ENCODE results near the gene CORO1C. TPM values are rescaled to one million over a fixed set of nuclear protein-coding genes. Genes with fewer than 3 reads are reported as not detected.

The CORO1C gene
- total and polyA plus RNA-seq, 4 donors, result 23.2 to 58.6 (median 41.9) TPM

GRCh38 chr12:108643941-108644810 lies 87.1 kb downstream of the CORO1C start:
- H3K27me3 ChIP-seq (ENCODE audit: control insufficient read depth in 4 of 4, insufficient read depth in 4 of 4, low read length in 3 of 4), result no peaks in the 10 kb centered on the region
- peak overlapping the region; percentile 1 to 14 for H3K27ac ChIP-seq (ENCODE audit: low read depth in 1 of 2, low read length in 2 of 2)
- H3K4me3 ChIP-seq (ENCODE audit: low read depth in 1 of 3, low read length in 3 of 3), result no peak overlapping the region
- no peak for DNase-seq (ENCODE audit: low spot score)
- WGBS, result 58% methylated on average over 18 of the region's 18 CpGs
- H3K9ac ChIP-seq (ENCODE audit: low read depth in 1 of 2, low read length in 2 of 2), result no peak overlapping the region
- peaks cover under 1 to 22% (median 10%) of the 10 kb centered on the region in 4 donors for H3K36me3 ChIP-seq (ENCODE audit: control insufficient read depth in 4 of 4, insufficient read depth in 3 of 4, low read depth in 1 of 4, low read length in 3 of 4)
- no peaks in the 10 kb centered on the region for H3K9me3 ChIP-seq (ENCODE audit: control insufficient read depth in 4 of 4, low read length in 3 of 4)
- TF ChIP-seq JUND (IDR thresholded peaks at IDR 0.05) (peak; percentile 51 to 87), EGR1 (IDR thresholded peaks at IDR 0.05; ENCODE audit: low read depth in 2 of 2) (no peak), MAX (IDR thresholded peaks at IDR 0.05) (no peak), FOXA1 (IDR thresholded peaks at IDR 0.05) (no peak), HNF4A (conservative IDR thresholded peaks at IDR 0.05) (peak in 1 of 2 donors; percentile 35), FOXA2 (IDR thresholded peaks at IDR 0.05) (no peak), ATF3 (IDR thresholded peaks at IDR 0.05) (peak; percentile 57), YY1 (IDR thresholded peaks at IDR 0.05) (no peak), TAF1 (conservative IDR thresholded peaks at IDR 0.05) (no peak), HNF4G (IDR thresholded peaks at IDR 0.05) (no peak), REST (IDR thresholded peaks at IDR 0.05) (no peak), RAD21 (IDR thresholded peaks at IDR 0.05) (no peak), NR2F2 (IDR thresholded peaks at IDR 0.05) (peak; percentile 40), SP1 (IDR thresholded peaks at IDR 0.05) (no peak), GABPA (IDR thresholded peaks at IDR 0.05 in 1 of 2, conservative IDR thresholded peaks at IDR 0.05 in 1 of 2) (no peak), RXRA (IDR thresholded peaks at IDR 0.05) (peak in 1 of 2 donors; percentile 17), ZBTB33 (IDR thresholded peaks at IDR 0.05) (no peak)
- TF ChIP-seq, protein P1, sequence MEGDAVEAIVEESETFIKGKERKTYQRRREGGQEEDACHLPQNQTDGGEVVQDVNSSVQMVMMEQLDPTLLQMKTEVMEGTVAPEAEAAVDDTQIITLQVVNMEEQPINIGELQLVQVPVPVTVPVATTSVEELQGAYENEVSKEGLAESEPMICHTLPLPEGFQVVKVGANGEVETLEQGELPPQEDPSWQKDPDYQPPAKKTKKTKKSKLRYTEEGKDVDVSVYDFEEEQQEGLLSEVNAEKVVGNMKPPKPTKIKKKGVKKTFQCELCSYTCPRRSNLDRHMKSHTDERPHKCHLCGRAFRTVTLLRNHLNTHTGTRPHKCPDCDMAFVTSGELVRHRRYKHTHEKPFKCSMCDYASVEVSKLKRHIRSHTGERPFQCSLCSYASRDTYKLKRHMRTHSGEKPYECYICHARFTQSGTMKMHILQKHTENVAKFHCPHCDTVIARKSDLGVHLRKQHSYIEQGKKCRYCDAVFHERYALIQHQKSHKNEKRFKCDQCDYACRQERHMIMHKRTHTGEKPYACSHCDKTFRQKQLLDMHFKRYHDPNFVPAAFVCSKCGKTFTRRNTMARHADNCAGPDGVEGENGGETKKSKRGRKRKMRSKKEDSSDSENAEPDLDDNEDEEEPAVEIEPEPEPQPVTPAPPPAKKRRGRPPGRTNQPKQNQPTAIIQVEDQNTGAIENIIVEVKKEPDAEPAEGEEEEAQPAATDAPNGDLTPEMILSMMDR (IDR thresholded peaks at IDR 0.05; ENCODE audit: low read depth, low read length, missing input control), result no peak
- peaks cover 0 to 14% (median 3%) of the 10 kb centered on the region in 4 donors for H3K4me1 ChIP-seq (ENCODE audit: control insufficient read depth in 4 of 4, insufficient read depth in 4 of 4, low read length in 3 of 4)

All from liver (tissue), 9 donors.